AG04449 (cell line): ENCODE results near the gene RALGPS1.

Experiments
- CTCF ChIA-PET: fragments of 350-600 bp; formaldehyde crosslinking; extraction: SDS; loops from one replicate; lab custom pipeline; 2021; ENCODE audit warnings: antibody characterized with exemption; lab: Yijun Ruan, JAX
- POLR2A ChIA-PET: fragments of 400-600, 350-600 bp; formaldehyde crosslinking; extraction: SDS; loops from one replicate; lab custom pipeline; 2020; ENCODE audit warnings: antibody characterized with exemption, inconsistent platforms; lab: Yijun Ruan, JAX
- DNase-seq: peaks from one replicate; pipeline ENCODE4 v3.0.0-alpha.2; 2010; ENCODE audit warnings: low read depth, low spot score
- H3K4me3 ChIP-seq: 2 replicates; pipeline ENCODE4 v1.5.1; 2011; ENCODE audit warnings: low read depth, mild to moderate bottlenecking, control low read depth, low read length
- CTCF ChIP-seq: IDR thresholded peaks from one replicate; pipeline ENCODE4 v1.5.1; 2011; ENCODE audit warnings: mild to moderate bottlenecking, moderate library complexity, low read length, control low read depth, inconsistent platforms; ENCODE audit not compliant: insufficient read depth; ENCODE audit errors: missing control alignments

RALGPS1 gene

DNA sequence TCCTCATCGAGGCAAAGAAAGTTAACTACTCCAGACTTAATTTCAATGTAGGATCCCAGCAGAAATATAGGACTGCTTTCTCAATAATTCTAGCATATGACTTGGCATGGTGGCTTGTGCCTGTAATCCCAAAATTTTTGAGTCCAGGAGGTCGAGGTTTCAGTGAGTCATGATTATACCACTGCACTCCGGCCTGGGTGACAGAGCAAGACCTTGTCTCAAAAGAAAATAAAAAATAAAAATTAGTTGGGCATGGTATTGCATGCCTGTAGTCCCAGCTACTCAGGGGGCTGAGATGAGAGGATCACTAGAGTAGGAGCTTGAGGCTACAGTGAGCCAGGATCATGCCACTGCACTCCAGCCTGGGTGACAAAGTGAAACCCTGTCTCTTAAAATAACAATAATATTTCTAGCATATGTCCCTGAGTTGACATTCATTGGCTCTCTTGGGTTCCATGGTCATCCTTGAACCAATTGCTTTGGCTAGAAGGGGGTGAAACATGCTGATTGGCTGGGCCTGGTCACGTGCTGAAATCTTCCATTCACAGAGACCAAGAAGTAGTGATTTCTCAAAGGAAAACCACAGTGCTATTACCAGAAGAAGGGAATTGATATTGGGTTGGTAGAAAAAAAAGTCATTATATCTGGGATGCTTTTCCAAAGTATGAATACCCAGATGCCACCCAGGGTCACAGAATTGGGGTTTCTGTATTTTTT is 318.4 kb downstream of the RALGPS1 start:
- CTCF ChIA-PET, result no interaction called here
- H3K4me3 ChIP-seq, result no peak overlapping the region
- no peak for DNase-seq
- POLR2A ChIA-PET, result no interaction called here
- no peak for TF ChIP-seq CTCF

GRCh38 chr9:127233550-127233949 is 319.0 kb downstream of the RALGPS1 start:
- no peak overlapping the region for H3K4me3 ChIP-seq
- CTCF ChIA-PET, result interaction anchor here (3.0 kb wide), 1 partner anchor 18 kb away, joined by 9 read pairs; no protein-coding TSS in a partner anchor
- DNase-seq, result no peak
- POLR2A ChIA-PET, result no interaction called here
- no peak for TF ChIP-seq CTCF

DNA sequence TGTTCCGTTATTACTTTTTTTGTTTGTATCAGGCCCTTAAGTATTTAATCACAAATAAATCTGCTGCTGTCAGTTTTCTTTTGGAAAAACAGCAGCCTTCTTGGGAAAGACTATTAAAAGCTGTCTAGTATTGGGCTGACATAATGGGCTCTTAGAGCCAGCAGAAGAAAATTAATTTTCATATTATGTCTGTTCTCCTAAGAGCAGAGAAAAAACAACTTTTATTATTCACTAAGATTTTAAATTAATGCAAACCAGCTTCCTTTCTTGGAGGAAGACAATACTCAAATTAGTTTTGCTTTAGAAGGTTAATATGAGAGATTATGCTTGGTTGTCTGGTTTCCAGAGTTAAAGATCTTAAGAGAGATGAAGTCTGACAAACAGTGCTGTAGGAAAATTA is 319.4 kb downstream of the RALGPS1 start:
- ChIA-PET CTCF (interaction anchor here (3.0 kb wide), 1 partner anchor 18 kb away, joined by 9 read pairs; no protein-coding TSS in a partner anchor), POLR2A (no interaction called here)
- no peak overlapping the region for H3K4me3 ChIP-seq
- no peak for DNase-seq
- TF ChIP-seq CTCF, result no peak

DNA sequence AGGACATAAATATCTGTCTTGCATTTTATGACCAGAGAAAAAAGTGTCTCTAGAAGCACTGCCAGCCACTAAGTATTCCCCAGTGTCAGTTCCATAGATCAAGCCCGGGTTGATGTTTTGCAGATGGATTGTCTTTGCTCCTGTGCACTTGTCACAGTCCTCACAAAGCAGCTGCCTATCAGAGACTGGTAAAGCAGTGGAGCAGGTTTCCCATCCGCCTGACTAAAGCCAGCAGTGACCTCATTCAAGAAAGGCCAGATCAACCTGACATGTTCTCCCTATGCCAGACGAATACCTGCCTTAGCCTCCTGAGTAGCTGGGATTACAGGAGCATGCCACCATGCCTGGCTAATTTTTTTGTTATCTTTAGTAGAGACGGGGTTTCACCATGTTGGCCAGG is 323.2 kb downstream of the RALGPS1 start:
- no peak overlapping the region for H3K4me3 ChIP-seq
- ChIA-PET POLR2A (no interaction called here), CTCF (interaction anchor here (2.7 kb wide), 1 partner anchor 12 kb away, joined by 8 read pairs; no protein-coding TSS in a partner anchor)
- DNase-seq, result no peak
- no peak for TF ChIP-seq CTCF

- CTCF ChIA-PET, result no interaction called here
- DNase-seq, result no peak
- POLR2A ChIA-PET, result no interaction called here
- H3K4me3 ChIP-seq, result no peak overlapping the region
- TF ChIP-seq CTCF, result no peak
Observed at GRCh38 chr9:127241354-127241753, 326.8 kb downstream of the RALGPS1 start.
